ENCODE data around the gene CBLC.
"Not testable (repeated sequence)": the region's sequence is repeated elsewhere in the genome, so short reads cannot be mapped to it uniquely, and the experiment has no call there.

Gene CBLC

GRCh38 chr19:44775676-44776240, 1.9 kb upstream of the CBLC start:
- H3K4me3 ChIP-seq (ENCODE audit: low read length) = no peak overlapping the region
- H4K20me1 ChIP-seq (ENCODE audit: insufficient read depth, low read length) = no peaks in the 10 kb centered on the region
- H3K9ac ChIP-seq (ENCODE audit: low read length) = no peak overlapping the region
- no peak overlapping the region for H3K4me2 ChIP-seq (ENCODE audit: low read length)
- H2AFZ ChIP-seq (ENCODE audit: low read depth, low read length) = no peak overlapping the region
- H3K36me3 ChIP-seq (replicated peaks; ENCODE audit: low read depth, low read length) = no peaks in the 10 kb centered on the region
- H3K27ac ChIP-seq (ENCODE audit: low read length) = no peak overlapping the region
- peaks cover 18% of the 10 kb centered on the region; the same call in 1 of the 2 replicates for H3K27me3 ChIP-seq (ENCODE audit: low read depth, low read length)
- H3K9me3 ChIP-seq (ENCODE audit: insufficient read depth, low read length) = no peaks in the 10 kb centered on the region
- H3K4me1 ChIP-seq (ENCODE audit: low read length) = no peaks in the 10 kb centered on the region
- no peaks in the 10 kb centered on the region for H3K79me2 ChIP-seq (ENCODE audit: low read length)
- TF ChIP-seq CTCF (IDR thresholded peaks at IDR 0.05; ENCODE audit: low read depth, low read length) (no peak), EZH2phosphoT487 (IDR thresholded peaks at IDR 0.05; ENCODE audit: low read depth) (no peak)

GRCh38 chr19:44776402-44777096, 1.1 kb upstream of the CBLC start:
- H3K27ac ChIP-seq (ENCODE audit: low read length) = no peak overlapping the region
- TF ChIP-seq EZH2phosphoT487 (IDR thresholded peaks at IDR 0.05; ENCODE audit: low read depth) (no peak), CTCF (IDR thresholded peaks at IDR 0.05; ENCODE audit: low read depth, low read length) (no peak)
- H3K4me1 ChIP-seq (ENCODE audit: low read length) = no peaks in the 10 kb centered on the region
- no peak overlapping the region for H3K9ac ChIP-seq (ENCODE audit: low read length)
- H3K79me2 ChIP-seq (ENCODE audit: low read length) = no peaks in the 10 kb centered on the region
- no peak overlapping the region for H2AFZ ChIP-seq (ENCODE audit: low read depth, low read length)
- H3K9me3 ChIP-seq (ENCODE audit: insufficient read depth, low read length) = no peaks in the 10 kb centered on the region
- no peak overlapping the region for H3K4me3 ChIP-seq (ENCODE audit: low read length)
- H3K36me3 ChIP-seq (replicated peaks; ENCODE audit: low read depth, low read length) = no peaks in the 10 kb centered on the region
- no peaks in the 10 kb centered on the region for H4K20me1 ChIP-seq (ENCODE audit: insufficient read depth, low read length)
- peaks cover 18% of the 10 kb centered on the region; the same call in 1 of the 2 replicates for H3K27me3 ChIP-seq (ENCODE audit: low read depth, low read length)
- H3K4me2 ChIP-seq (ENCODE audit: low read length) = no peak overlapping the region

- Histone ChIP-seq H3K27me3 (ENCODE audit: low read depth, low read length) (peaks cover 3% of the 10 kb centered on the region; the same call in 1 of the 2 replicates), H3K36me3 (replicated peaks; ENCODE audit: low read depth, low read length) (no peaks in the 10 kb centered on the region), H3K4me3 (ENCODE audit: low read length) (no peak overlapping the region), H3K4me2 (ENCODE audit: low read length) (no peak overlapping the region), H3K9ac (ENCODE audit: low read length) (no peak overlapping the region), H3K4me1 (ENCODE audit: low read length) (no peaks in the 10 kb centered on the region), H4K20me1 (ENCODE audit: insufficient read depth, low read length) (no peaks in the 10 kb centered on the region), H3K27ac (ENCODE audit: low read length) (no peak overlapping the region), H3K9me3 (ENCODE audit: insufficient read depth, low read length) (no peaks in the 10 kb centered on the region), H3K79me2 (ENCODE audit: low read length) (no peaks in the 10 kb centered on the region), H2AFZ (ENCODE audit: low read depth, low read length) (no peak overlapping the region)
- TF ChIP-seq EZH2phosphoT487 (IDR thresholded peaks at IDR 0.05; ENCODE audit: low read depth) (no peak), CTCF (IDR thresholded peaks at IDR 0.05; ENCODE audit: low read depth, low read length) (no peak)
These were observed 1.5 kb downstream of the CBLC start for GRCh38 chr19:44779150-44779549.

GRCh38 chr19:44781694-44782093, 4.0 kb downstream of the CBLC start:
- H3K9ac ChIP-seq (ENCODE audit: low read length); H3K36me3 ChIP-seq (replicated peaks; ENCODE audit: low read depth, low read length); H3K9me3 ChIP-seq (ENCODE audit: insufficient read depth, low read length); H3K4me3 ChIP-seq (ENCODE audit: low read length); H3K27ac ChIP-seq (ENCODE audit: low read length); H3K4me2 ChIP-seq (ENCODE audit: low read length); H3K79me2 ChIP-seq (ENCODE audit: low read length); H3K4me1 ChIP-seq (ENCODE audit: low read length); H4K20me1 ChIP-seq (ENCODE audit: insufficient read depth, low read length); H3K27me3 ChIP-seq (ENCODE audit: low read depth, low read length); H2AFZ ChIP-seq (ENCODE audit: low read depth, low read length): not testable (repeated sequence)

Measured in OCI-LY3 (cell line).